HEK293 (cell line): ENCODE results near the gene C6orf47.
A peak's percentile ranks its signal among the peaks of the same experiment; 100 is the strongest.

Experiments
- FEZF1 ChIP-seq: fragments of 450-650 bp; formaldehyde crosslinking; IDR thresholded peaks from 2 replicates; pipeline ENCODE4 v1.5.1; 2016; ENCODE audit warnings: missing biosample characterization, missing genetic modification characterization
- GLI4 ChIP-seq: fragments of 450-650 bp; formaldehyde crosslinking; IDR thresholded peaks from 2 replicates; pipeline ENCODE4 v1.5.1; 2016; ENCODE audit warnings: missing biosample characterization, missing genetic modification characterization
- HOXD13 ChIP-seq: sonication (generic); formaldehyde crosslinking; IDR thresholded peaks from 2 replicates; pipeline ENCODE4 v1.8.0; 2022; ENCODE audit warnings: missing genetic modification reagents, borderline replicate concordance
- KLF9 ChIP-seq: fragments of 450-650 bp; formaldehyde crosslinking; IDR thresholded peaks from 2 replicates; pipeline ENCODE4 v1.5.1; 2016; ENCODE audit warnings: missing biosample characterization, missing genetic modification characterization, low read depth
- SALL2 ChIP-seq: fragments of 450-650 bp; formaldehyde crosslinking; IDR thresholded peaks from 2 replicates; pipeline ENCODE4 v1.5.0; 2017; ENCODE audit warnings: missing biosample characterization, mild to moderate bottlenecking, missing genetic modification characterization, borderline replicate concordance
- SP7 ChIP-seq: fragments of 450-650 bp; formaldehyde crosslinking; IDR thresholded peaks from 2 replicates; pipeline ENCODE4 v1.5.1; 2016; ENCODE audit warnings: missing biosample characterization, missing genetic modification characterization
- TRIM28 ChIP-seq: IDR thresholded peaks from 2 replicates; pipeline ENCODE4 v1.6.1; 2011; ENCODE audit warnings: low read length, control low read depth, borderline replicate concordance
- ZBTB49 ChIP-seq: fragments of 450-650 bp; formaldehyde crosslinking; IDR thresholded peaks from 2 replicates; pipeline ENCODE4 v1.5.1; 2016; ENCODE audit warnings: missing biosample characterization, missing genetic modification characterization, low read depth
- ZNF112 ChIP-seq: fragments of 450-650 bp; formaldehyde crosslinking; IDR thresholded peaks from 2 replicates; pipeline ENCODE4 v1.5.0; 2017; ENCODE audit warnings: missing biosample characterization, missing genetic modification characterization
- ZNF211 ChIP-seq: fragments of 450-650 bp; formaldehyde crosslinking; IDR thresholded peaks from 2 replicates; pipeline ENCODE4 v1.5.1; 2016; ENCODE audit warnings: low read depth, missing biosample characterization, missing genetic modification characterization
- ZNF214 ChIP-seq: fragments of 450-650 bp; formaldehyde crosslinking; IDR thresholded peaks from 2 replicates; pipeline ENCODE4 v1.5.1; 2017; ENCODE audit warnings: missing biosample characterization, mild to moderate bottlenecking, missing genetic modification characterization, borderline replicate concordance
- ZNF274 ChIP-seq, 2 experiments: fragments of 200-500 bp in 1 of 2; fragments of 450-650 bp in 1 of 2; sonication (Bioruptor generic) in 1 of 2; formaldehyde crosslinking in 1 of 2; IDR thresholded peaks; 2 replicates each; pipeline versions ENCODE4 v1.5.1 to v1.6.1; 2014 to 2016; ENCODE audit warnings: borderline replicate concordance in 1 of 2, inconsistent platforms in 1 of 2, low read length in 1 of 2, missing biosample characterization in 1 of 2, missing genetic modification characterization in 1 of 2
- ZNF394 ChIP-seq: fragments of 450-650 bp; formaldehyde crosslinking; IDR thresholded peaks from 2 replicates; pipeline ENCODE4 v1.5.1; 2016; ENCODE audit warnings: missing biosample characterization, missing genetic modification characterization, mild to moderate bottlenecking, moderate library complexity, borderline replicate concordance
- ZNF423 ChIP-seq: fragments of 450-650 bp; formaldehyde crosslinking; IDR thresholded peaks from 2 replicates; pipeline ENCODE4 v1.5.1; 2016; ENCODE audit warnings: missing biosample characterization, missing genetic modification characterization
- ZNF513 ChIP-seq: fragments of 450-650 bp; IDR thresholded peaks from 2 replicates; pipeline ENCODE4 v1.5.1; 2018; ENCODE audit warnings: missing biosample characterization, missing genetic modification characterization
- ZNF561 ChIP-seq: fragments of 450-650 bp; IDR thresholded peaks from 2 replicates; pipeline ENCODE4 v1.5.1; 2018; ENCODE audit warnings: missing biosample characterization, missing genetic modification characterization, borderline replicate concordance
- ZNF658 ChIP-seq: fragments of 450-650 bp; formaldehyde crosslinking; IDR thresholded peaks from 2 replicates; pipeline ENCODE4; 2016; ENCODE audit warnings: missing biosample characterization, missing genetic modification characterization
- ZNF692 ChIP-seq: fragments of 450-650 bp; formaldehyde crosslinking; IDR thresholded peaks from 2 replicates; pipeline ENCODE4 v1.5.1; 2016; ENCODE audit warnings: missing biosample characterization, missing genetic modification characterization
- ZNF701 ChIP-seq: fragments of 450-650 bp; formaldehyde crosslinking; IDR thresholded peaks from 2 replicates; pipeline ENCODE4 v1.5.1; 2016; ENCODE audit warnings: missing biosample characterization, missing genetic modification characterization
- ZNF791 ChIP-seq: fragments of 450-650 bp; formaldehyde crosslinking; IDR thresholded peaks from 2 replicates; pipeline ENCODE4 v1.5.1; 2016; ENCODE audit warnings: missing biosample characterization, missing genetic modification characterization
- ZSCAN18 ChIP-seq: fragments of 450-650 bp; formaldehyde crosslinking; IDR thresholded peaks from 2 replicates; pipeline ENCODE4 v1.5.1; 2016; ENCODE audit warnings: missing biosample characterization, missing genetic modification characterization
- TF ChIP-seq, protein P1 (sequence below): fragments of 450-650 bp; formaldehyde crosslinking; IDR thresholded peaks from 2 replicates; pipeline ENCODE4 v1.5.1; 2016; ENCODE audit warnings: missing biosample characterization, missing genetic modification characterization
- TF ChIP-seq, protein P2 (sequence below): fragments of 450-650 bp; formaldehyde crosslinking; IDR thresholded peaks from 2 replicates; pipeline ENCODE4 v1.5.1; 2016; ENCODE audit warnings: missing biosample characterization, missing genetic modification characterization
- TF ChIP-seq, protein P3 (sequence below): fragments of 450-650 bp; formaldehyde crosslinking; IDR thresholded peaks from 2 replicates; pipeline ENCODE4 v1.5.1; 2016; ENCODE audit warnings: missing biosample characterization, missing genetic modification characterization

Gene C6orf47

DNA sequence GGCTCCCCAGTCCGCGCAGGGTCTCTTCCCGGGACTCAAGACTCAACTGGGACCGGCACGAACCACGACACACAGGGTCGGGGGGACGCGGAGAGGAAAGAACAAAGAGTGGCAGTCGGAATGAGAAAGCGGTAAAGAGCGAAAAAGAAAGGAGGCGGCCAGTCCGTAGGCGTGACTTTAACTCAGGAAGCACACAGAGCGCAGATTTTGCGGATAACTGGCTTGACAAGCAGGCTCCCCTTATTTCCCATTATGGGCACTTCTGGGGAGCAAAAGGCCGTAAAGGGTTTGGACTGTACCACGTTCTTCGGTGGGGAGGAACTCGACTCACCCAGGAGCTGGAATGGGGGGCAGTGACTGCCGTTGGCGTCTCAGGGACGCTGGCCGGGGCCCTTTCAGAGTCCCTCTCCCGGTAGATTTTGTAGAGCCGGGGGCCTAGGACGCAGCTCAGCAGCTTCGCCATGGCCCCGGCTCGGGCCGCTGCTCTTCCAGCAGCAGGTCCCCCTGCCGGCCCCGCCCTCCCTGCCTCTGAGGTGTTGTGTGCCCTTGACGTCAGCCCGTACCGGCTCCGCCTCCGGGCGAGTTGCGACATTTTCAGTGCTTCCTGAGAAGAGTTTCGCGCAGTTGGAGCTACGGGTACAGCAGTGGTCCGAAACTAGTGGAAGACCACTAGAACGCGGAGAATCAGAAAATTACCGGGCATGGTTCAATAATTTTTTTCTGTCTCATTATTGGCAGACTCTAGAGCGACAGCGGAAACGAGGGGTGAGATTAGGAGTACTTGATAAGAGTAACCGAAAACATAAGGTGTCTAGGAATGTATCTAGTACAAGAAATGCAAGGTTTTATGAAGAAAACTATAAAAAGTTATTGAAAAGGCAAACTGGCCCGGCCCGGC lies 42.5 kb upstream of the C6orf47 start, which contains the start of gene ABHD16A (continued):
- TF ChIP-seq ZSCAN18, result no peak
- 0 out of 2 replicates have a peak, but pooled peaks have one; percentile 37 for TF ChIP-seq HOXD13
- no peak for TF ChIP-seq ZNF423
- TF ChIP-seq SP7 (tag by site-specific recombination), result peak; percentile 75
- no peak for TF ChIP-seq ZNF701
- TF ChIP-seq, protein P1, sequence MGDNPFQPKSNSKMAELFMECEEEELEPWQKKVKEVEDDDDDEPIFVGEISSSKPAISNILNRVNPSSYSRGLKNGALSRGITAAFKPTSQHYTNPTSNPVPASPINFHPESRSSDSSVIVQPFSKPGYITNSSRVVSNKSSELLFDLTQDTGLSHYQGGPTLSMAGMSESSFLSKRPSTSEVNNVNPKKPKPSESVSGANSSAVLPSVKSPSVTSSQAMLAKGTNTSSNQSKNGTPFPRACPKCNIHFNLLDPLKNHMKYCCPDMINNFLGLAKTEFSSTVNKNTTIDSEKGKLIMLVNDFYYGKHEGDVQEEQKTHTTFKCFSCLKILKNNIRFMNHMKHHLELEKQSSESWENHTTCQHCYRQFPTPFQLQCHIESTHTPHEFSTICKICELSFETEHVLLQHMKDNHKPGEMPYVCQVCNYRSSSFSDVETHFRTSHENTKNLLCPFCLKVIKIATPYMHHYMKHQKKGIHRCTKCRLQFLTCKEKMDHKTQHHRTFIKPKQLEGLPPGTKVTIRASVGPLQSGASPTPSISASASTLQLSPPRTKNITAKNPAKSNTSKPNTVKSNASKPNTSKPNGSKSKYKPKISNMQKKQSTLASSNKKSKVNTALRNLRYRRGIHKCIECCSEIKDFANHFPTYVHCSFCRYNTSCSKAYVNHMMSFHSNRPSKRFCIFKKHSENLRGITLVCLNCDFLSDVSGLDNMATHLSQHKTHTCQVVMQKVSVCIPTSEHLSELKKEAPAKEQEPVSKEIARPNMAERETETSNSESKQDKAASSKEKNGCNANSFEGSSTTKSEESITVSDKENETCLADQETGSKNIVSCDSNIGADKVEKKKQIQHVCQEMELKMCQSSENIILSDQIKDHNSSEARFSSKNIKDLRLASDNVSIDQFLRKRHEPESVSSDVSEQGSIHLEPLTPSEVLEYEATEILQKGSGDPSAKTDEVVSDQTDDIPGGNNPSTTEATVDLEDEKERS (tag by site-specific recombination), result no peak
- TF ChIP-seq ZNF211 (tag by site-specific recombination), result no peak
- TF ChIP-seq ZNF274 (IDR thresholded peaks at IDR 0.05; ENCODE audit: low read length), result no peak
- TF ChIP-seq ZNF274 (tag by site-specific recombination; IDR thresholded peaks at IDR 0.05; ENCODE audit: borderline replicate concordance), result no peak
- no peak for TF ChIP-seq TRIM28
- TF ChIP-seq GLI4 (tag by site-specific recombination), result no peak
- TF ChIP-seq ZBTB49, result no peak
- no peak for TF ChIP-seq SALL2 (tag by site-specific recombination)
- TF ChIP-seq ZNF791 (tag by site-specific recombination), result no peak
- peak; percentile 82 for TF ChIP-seq KLF9 (tag by site-specific recombination)
- TF ChIP-seq, protein P2, sequence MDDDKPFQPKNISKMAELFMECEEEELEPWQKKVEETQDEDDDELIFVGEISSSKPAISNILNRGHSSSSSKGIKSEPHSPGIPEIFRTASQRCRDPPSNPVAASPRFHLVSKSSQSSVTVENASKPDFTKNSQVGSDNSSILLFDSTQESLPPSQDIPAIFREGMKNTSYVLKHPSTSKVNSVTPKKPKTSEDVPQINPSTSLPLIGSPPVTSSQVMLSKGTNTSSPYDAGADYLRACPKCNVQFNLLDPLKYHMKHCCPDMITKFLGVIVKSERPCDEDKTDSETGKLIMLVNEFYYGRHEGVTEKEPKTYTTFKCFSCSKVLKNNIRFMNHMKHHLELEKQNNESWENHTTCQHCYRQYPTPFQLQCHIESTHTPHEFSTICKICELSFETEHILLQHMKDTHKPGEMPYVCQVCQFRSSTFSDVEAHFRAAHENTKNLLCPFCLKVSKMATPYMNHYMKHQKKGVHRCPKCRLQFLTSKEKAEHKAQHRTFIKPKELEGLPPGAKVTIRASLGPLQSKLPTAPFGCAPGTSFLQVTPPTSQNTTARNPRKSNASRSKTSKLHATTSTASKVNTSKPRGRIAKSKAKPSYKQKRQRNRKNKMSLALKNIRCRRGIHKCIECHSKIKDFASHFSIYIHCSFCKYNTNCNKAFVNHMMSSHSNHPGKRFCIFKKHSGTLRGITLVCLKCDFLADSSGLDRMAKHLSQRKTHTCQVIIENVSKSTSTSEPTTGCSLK (tag by site-specific recombination), result no peak
- TF ChIP-seq ZNF112 (tag by site-specific recombination), result no peak
- TF ChIP-seq ZNF214 (tag by site-specific recombination), result no peak
- no peak for TF ChIP-seq FEZF1 (tag by site-specific recombination)
- TF ChIP-seq ZNF658 (tag by site-specific recombination), result no peak
- no peak for TF ChIP-seq ZNF513 (tag by site-specific recombination)
- TF ChIP-seq ZNF692 (tag by site-specific recombination), result no peak
- TF ChIP-seq, protein P3, sequence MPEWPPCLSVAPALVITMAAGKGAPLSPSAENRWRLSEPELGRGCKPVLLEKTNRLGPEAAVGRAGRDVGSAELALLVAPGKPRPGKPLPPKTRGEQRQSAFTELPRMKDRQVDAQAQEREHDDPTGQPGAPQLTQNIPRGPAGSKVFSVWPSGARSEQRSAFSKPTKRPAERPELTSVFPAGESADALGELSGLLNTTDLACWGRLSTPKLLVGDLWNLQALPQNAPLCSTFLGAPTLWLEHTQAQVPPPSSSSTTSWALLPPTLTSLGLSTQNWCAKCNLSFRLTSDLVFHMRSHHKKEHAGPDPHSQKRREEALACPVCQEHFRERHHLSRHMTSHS (tag by site-specific recombination), result no peak
- TF ChIP-seq ZNF394 (tag by site-specific recombination), result no peak; the same call in 1 of the 2 replicates
- peak; percentile 70; the same call in 1 of the 2 replicates for TF ChIP-seq ZNF561 (tag by site-specific recombination)
